Heart left ventricle (tissue), 13 donors: ENCODE data around the gene NALF2.

ENCODE experiments used
- POLR2A ChIP-seq, 2 donors: fragments of 450-650 bp; IDR thresholded peaks; one replicate each; pipeline ENCODE4 v1.6.1; 2017; ENCODE audit warnings: antibody characterized with exemption in 2 of 2, mild to moderate bottlenecking in 2 of 2, moderate library complexity in 2 of 2
- TF ChIP-seq, protein P1 (sequence below), 12 donors: fragments of 200-600 bp; sonication (generic) in 4 of 12; IDR thresholded peaks; one replicate each; pipeline versions ENCODE4 v1.5.0 to v1.8.0; 2018 to 2022; ENCODE audit warnings: antibody characterized with exemption in 12 of 12, mild to moderate bottlenecking in 5 of 12
- donor health status: ischemic (EF 13 %, LVEDD 7.1; RV severe dilation, severe dysfunction).
- donor health status: DM: no; HTN: yes; CAD: no.
- donor health status: DM: no; HTN: no; CAD: no.
- donor health status: ischemic (EF 25% LVEDD 6.9; RV normal size, moderate dysfunction).
- donor health status: ischemic (EF 25% LVEDD 5.7; RV mildly dilated, moderate dysfunction).
- donor health status: ischemic (EF 35%, LVEDD 5.7; RV mildly dilated, moderate dysfunction).
- donor health status: nonischemic (EF 11% LVEDD 7.7; RV severe dilation, severe dysfunction).
- donor health status: DM: yes; HTN: yes; CAD: no.
- donor health status: PGD.
- donor health status: ischemic (EF 29% LVEDD 5.4; RV normal size, mild dysfunction).
- donor health status: nonischemic (EF 23%, LVEDD 6.1; RV moderate dilation, normal function).

- TF ChIP-seq, protein P1, sequence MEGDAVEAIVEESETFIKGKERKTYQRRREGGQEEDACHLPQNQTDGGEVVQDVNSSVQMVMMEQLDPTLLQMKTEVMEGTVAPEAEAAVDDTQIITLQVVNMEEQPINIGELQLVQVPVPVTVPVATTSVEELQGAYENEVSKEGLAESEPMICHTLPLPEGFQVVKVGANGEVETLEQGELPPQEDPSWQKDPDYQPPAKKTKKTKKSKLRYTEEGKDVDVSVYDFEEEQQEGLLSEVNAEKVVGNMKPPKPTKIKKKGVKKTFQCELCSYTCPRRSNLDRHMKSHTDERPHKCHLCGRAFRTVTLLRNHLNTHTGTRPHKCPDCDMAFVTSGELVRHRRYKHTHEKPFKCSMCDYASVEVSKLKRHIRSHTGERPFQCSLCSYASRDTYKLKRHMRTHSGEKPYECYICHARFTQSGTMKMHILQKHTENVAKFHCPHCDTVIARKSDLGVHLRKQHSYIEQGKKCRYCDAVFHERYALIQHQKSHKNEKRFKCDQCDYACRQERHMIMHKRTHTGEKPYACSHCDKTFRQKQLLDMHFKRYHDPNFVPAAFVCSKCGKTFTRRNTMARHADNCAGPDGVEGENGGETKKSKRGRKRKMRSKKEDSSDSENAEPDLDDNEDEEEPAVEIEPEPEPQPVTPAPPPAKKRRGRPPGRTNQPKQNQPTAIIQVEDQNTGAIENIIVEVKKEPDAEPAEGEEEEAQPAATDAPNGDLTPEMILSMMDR (IDR thresholded peaks at IDR 0.05) = no peak
- no peak for TF ChIP-seq POLR2A (IDR thresholded peaks at IDR 0.05)
These were observed 3.3 kb downstream of the NALF2 start for GRCh38 chrX:69507500-69507789.
